Measurements from ENCODE around the gene SELENOF.
"Not testable (repeated sequence)": the region's sequence is repeated elsewhere in the genome, so short reads cannot be mapped to it uniquely, and the experiment has no call there.

Gene SELENOF

GRCh38 chr1:86914601-86914997 lies 673 bp upstream of the SELENOF start, which contains the start of gene HS2ST1:
Gene HS2ST1, plus strand, starts transcription at chr1:86914635.
- DNase-seq (ENCODE audit: low read depth in 1 of 2, low spot score in 1 of 2) = no peak
- in situ Hi-C loops (cut with HindIII; ENCODE audit: low pct_unique_long_range_greater_than_20kb, low sequenced_read_pairs) = no loop called here
- TF ChIP-seq JUND (IDR thresholded peaks at IDR 0.05; ENCODE audit: low read depth) = no peak

- DNase-seq (ENCODE audit: low read depth in 1 of 2, low spot score in 1 of 2) = peak in 1 of 2 experiments; percentile 29
- TF ChIP-seq JUND (IDR thresholded peaks at IDR 0.05; ENCODE audit: low read depth) = no peak
- in situ Hi-C loops (cut with HindIII; ENCODE audit: low pct_unique_long_range_greater_than_20kb, low sequenced_read_pairs) = no loop called here
Measured at GRCh38 chr1:86913399-86913895, 479 bp downstream of the SELENOF start.

- no peak for TF ChIP-seq JUND (IDR thresholded peaks at IDR 0.05; ENCODE audit: low read depth)
- in situ Hi-C loops (cut with HindIII; ENCODE audit: low pct_unique_long_range_greater_than_20kb, low sequenced_read_pairs) = no loop called here
- DNase-seq (ENCODE audit: low read depth in 1 of 2, low spot score in 1 of 2) = no peak
Measured at GRCh38 chr1:86912281-86912900, 1.5 kb downstream of the SELENOF start.

- no peak for TF ChIP-seq JUND (IDR thresholded peaks at IDR 0.05; ENCODE audit: low read depth)
- in situ Hi-C loops (cut with HindIII; ENCODE audit: low pct_unique_long_range_greater_than_20kb, low sequenced_read_pairs) = no loop called here
- DNase-seq (ENCODE audit: low read depth in 1 of 2, low spot score in 1 of 2) = no peak
Measured at GRCh38 chr1:86906419-86906818, 7.5 kb downstream of the SELENOF start.

GRCh38 chr1:86905875-86906274 lies 8.1 kb downstream of the SELENOF start:
- no peak for DNase-seq (ENCODE audit: low read depth in 1 of 2, low spot score in 1 of 2)
- no peak for TF ChIP-seq JUND (IDR thresholded peaks at IDR 0.05; ENCODE audit: low read depth)
- in situ Hi-C loops (cut with HindIII; ENCODE audit: low pct_unique_long_range_greater_than_20kb, low sequenced_read_pairs) = no loop called here

- in situ Hi-C loops (cut with HindIII; ENCODE audit: low pct_unique_long_range_greater_than_20kb, low sequenced_read_pairs); DNase-seq (ENCODE audit: low read depth in 1 of 2, low spot score in 1 of 2): not testable (repeated sequence)
Measured at GRCh38 chr1:86899401-86899800, 14.5 kb downstream of the SELENOF start.

GRCh38 chr1:86888327-86888726 lies 25.6 kb downstream of the SELENOF start:
- TF ChIP-seq JUND (IDR thresholded peaks at IDR 0.05; ENCODE audit: low read depth) = no peak
- in situ Hi-C loops (cut with HindIII; ENCODE audit: low pct_unique_long_range_greater_than_20kb, low sequenced_read_pairs) = no loop called here
- no peak for DNase-seq (ENCODE audit: low read depth in 1 of 2, low spot score in 1 of 2)

GRCh38 chr1:86887479-86888162 lies 26.3 kb downstream of the SELENOF start:
- DNase-seq (ENCODE audit: low read depth in 1 of 2, low spot score in 1 of 2) = no peak
- TF ChIP-seq JUND (IDR thresholded peaks at IDR 0.05; ENCODE audit: low read depth) = no peak
- in situ Hi-C loops (cut with HindIII; ENCODE audit: low pct_unique_long_range_greater_than_20kb, low sequenced_read_pairs) = no loop called here

GRCh38 chr1:86875722-86876121 lies 38.2 kb downstream of the SELENOF start:
- in situ Hi-C loops (cut with HindIII; ENCODE audit: low pct_unique_long_range_greater_than_20kb, low sequenced_read_pairs) = no loop called here
- no peak for TF ChIP-seq JUND (IDR thresholded peaks at IDR 0.05; ENCODE audit: low read depth)
- no peak for DNase-seq (ENCODE audit: low read depth in 1 of 2, low spot score in 1 of 2)

- TF ChIP-seq JUND (IDR thresholded peaks at IDR 0.05; ENCODE audit: low read depth) = no peak
- in situ Hi-C loops (cut with HindIII; ENCODE audit: low pct_unique_long_range_greater_than_20kb, low sequenced_read_pairs) = no loop called here
- no peak for DNase-seq (ENCODE audit: low read depth in 1 of 2, low spot score in 1 of 2)
Measured at GRCh38 chr1:86872086-86872485, 41.8 kb downstream of the SELENOF start.

- DNase-seq (ENCODE audit: low read depth in 1 of 2, low spot score in 1 of 2) = no peak
- TF ChIP-seq JUND (IDR thresholded peaks at IDR 0.05; ENCODE audit: low read depth) = no peak
- in situ Hi-C loops (cut with HindIII; ENCODE audit: low pct_unique_long_range_greater_than_20kb, low sequenced_read_pairs) = no loop called here
Measured at GRCh38 chr1:86871001-86871400, 42.9 kb downstream of the SELENOF start.

GRCh38 chr1:86868477-86868876 lies 45.4 kb downstream of the SELENOF start:
- no peak for DNase-seq (ENCODE audit: low read depth in 1 of 2, low spot score in 1 of 2)
- TF ChIP-seq JUND (IDR thresholded peaks at IDR 0.05; ENCODE audit: low read depth) = no peak
- in situ Hi-C loops (cut with HindIII; ENCODE audit: low pct_unique_long_range_greater_than_20kb, low sequenced_read_pairs) = no loop called here

GRCh38 chr1:86867278-86867677 lies 46.6 kb downstream of the SELENOF start:
- DNase-seq (ENCODE audit: low read depth in 1 of 2, low spot score in 1 of 2); in situ Hi-C loops (cut with HindIII; ENCODE audit: low pct_unique_long_range_greater_than_20kb, low sequenced_read_pairs): not testable (repeated sequence)
